GM19025 (cell line): ENCODE results near the gene FAM53B.
"Not testable (repeated sequence)": the region's sequence is repeated elsewhere in the genome, so short reads cannot be mapped to it uniquely, and the experiment has no call there.

ENCODE experiments used
- ATAC-seq: cut with Tn5 transposase; IDR thresholded peaks from one replicate; pipeline ENCODE4 v1.9.1; 2021; ENCODE audit warnings: mild to moderate bottlenecking, low read depth, moderate library complexity; ENCODE audit not compliant: unreplicated experiment

The FAM53B gene

GRCh38 chr10:124619195-124619594 lies 125.0 kb downstream of the FAM53B start:
- no peak for ATAC-seq

- no peak for ATAC-seq
Observed at GRCh38 chr10:124618470-124619073, 125.6 kb downstream of the FAM53B start.

- ATAC-seq = no peak
Observed at GRCh38 chr10:124616836-124617130, 127.4 kb downstream of the FAM53B start.

GRCh38 chr10:124616040-124616835 lies 127.9 kb downstream of the FAM53B start:
- ATAC-seq = no peak

GRCh38 chr10:124615259-124615658 lies 128.9 kb downstream of the FAM53B start:
- ATAC-seq = no peak

- peak; percentile 45 for ATAC-seq
Observed at GRCh38 chr10:124614003-124614659, 130.0 kb downstream of the FAM53B start.

GRCh38 chr10:124612611-124613498 lies 131.3 kb downstream of the FAM53B start:
- ATAC-seq = no peak

GRCh38 chr10:124611738-124612137 lies 132.4 kb downstream of the FAM53B start:
- no peak for ATAC-seq

GRCh38 chr10:124610851-124611250 lies 133.3 kb downstream of the FAM53B start:
- not testable (repeated sequence) for ATAC-seq

- not testable (repeated sequence) for ATAC-seq
Observed at GRCh38 chr10:124610186-124610585, 134.0 kb downstream of the FAM53B start.

- no peak for ATAC-seq
Observed at GRCh38 chr10:124609698-124610097, 134.5 kb downstream of the FAM53B start.

- no peak for ATAC-seq
Observed at GRCh38 chr10:124608093-124608721, 136.0 kb downstream of the FAM53B start.

GRCh38 chr10:124607693-124608092 lies 136.5 kb downstream of the FAM53B start:
- no peak for ATAC-seq

- no peak for ATAC-seq
Observed at GRCh38 chr10:124606822-124607221, 137.4 kb downstream of the FAM53B start.

- no peak for ATAC-seq
Observed at GRCh38 chr10:124605856-124606812, 138.0 kb downstream of the FAM53B start.

- no peak for ATAC-seq
Observed at GRCh38 chr10:124605481-124605855, 138.7 kb downstream of the FAM53B start.

GRCh38 chr10:124605001-124605370 lies 139.2 kb downstream of the FAM53B start:
- no peak for ATAC-seq

GRCh38 chr10:124604214-124605000 lies 139.8 kb downstream of the FAM53B start:
- ATAC-seq = no peak
